ENCODE measurements around the gene CCDC182.

DNA sequence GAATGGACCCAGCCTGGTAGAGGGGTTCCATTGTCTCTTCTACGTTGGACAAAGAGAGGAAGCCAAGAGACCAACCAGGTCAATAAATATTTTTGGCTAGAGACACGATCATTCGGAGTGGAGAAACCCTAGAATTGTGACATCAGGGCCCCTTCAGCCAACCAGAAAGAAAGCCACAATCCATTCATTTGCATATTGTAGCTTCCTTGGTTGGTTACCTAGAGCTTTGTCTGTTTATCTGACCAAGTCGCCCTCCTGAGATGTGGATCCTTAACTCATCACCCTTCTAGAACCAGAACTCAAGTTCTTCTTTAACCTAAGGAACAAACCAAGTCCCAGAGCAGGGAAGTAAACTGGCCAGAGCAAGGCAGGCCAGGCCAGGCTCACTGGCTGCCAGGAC is at the start of gene CCDC182:
- TF ChIP-seq POLR2A (IDR thresholded peaks at IDR 0.05; ENCODE audit: low read length): no peak
- TF ChIP-seq GATA1 (IDR thresholded peaks at IDR 0.05; ENCODE audit: low read depth, low read length): no peak

All from erythroblast (primary cell).